AG10803 (cell line): ENCODE results near the gene SDC4.

Source experiments
- DNase-seq: peaks from one replicate; pipeline ENCODE4 v3.0.0; 2010; ENCODE audit warnings: low read depth
- H3K4me3 ChIP-seq: 2 replicates; pipeline ENCODE4 v1.5.1; 2011; ENCODE audit warnings: mild to moderate bottlenecking, low read length, control low read depth
- TF ChIP-seq, protein P1 (sequence below): conservative IDR thresholded peaks from 2 replicates; pipeline ENCODE4 v1.5.1; 2011; ENCODE audit warnings: mild to moderate bottlenecking, low read length, control low read depth, inconsistent platforms

The SDC4 gene

DNA sequence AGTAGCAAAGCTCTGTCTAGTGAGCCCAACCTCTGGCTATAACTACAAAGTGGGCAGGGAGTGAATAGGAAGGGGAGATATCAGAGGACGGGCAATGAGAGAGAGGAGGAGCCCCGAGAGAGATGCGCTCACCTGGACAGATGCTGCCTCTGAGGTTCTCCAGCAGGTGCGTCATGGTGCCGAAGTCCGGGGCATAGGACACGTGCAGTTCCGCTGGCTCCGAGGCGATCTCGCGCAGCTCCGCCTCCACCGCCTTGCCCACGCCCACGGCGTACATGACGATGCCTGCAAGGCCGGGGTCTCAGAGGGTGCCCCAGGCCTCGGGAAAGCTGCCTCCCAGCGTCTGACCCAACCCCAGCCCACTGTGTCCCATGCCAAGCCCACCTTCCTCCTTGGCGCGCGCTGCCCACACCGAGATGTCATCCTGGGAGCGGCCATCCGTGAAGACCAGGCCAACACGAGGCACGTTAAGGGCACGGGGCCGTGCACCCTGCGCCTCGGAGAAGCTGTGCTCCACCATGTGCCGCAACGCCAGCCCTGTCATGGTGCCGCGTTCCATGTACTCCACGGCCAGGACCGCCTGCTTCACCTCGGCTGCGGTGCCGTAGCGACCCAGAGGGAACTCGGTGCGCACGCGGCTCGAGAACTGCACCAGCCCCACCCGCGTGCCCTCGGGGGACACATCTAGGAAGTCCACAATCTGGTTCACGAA is 50.3 kb downstream of the SDC4 start:
- no peak for DNase-seq
- H3K4me3 ChIP-seq: no peak overlapping the region
- TF ChIP-seq, protein P1, sequence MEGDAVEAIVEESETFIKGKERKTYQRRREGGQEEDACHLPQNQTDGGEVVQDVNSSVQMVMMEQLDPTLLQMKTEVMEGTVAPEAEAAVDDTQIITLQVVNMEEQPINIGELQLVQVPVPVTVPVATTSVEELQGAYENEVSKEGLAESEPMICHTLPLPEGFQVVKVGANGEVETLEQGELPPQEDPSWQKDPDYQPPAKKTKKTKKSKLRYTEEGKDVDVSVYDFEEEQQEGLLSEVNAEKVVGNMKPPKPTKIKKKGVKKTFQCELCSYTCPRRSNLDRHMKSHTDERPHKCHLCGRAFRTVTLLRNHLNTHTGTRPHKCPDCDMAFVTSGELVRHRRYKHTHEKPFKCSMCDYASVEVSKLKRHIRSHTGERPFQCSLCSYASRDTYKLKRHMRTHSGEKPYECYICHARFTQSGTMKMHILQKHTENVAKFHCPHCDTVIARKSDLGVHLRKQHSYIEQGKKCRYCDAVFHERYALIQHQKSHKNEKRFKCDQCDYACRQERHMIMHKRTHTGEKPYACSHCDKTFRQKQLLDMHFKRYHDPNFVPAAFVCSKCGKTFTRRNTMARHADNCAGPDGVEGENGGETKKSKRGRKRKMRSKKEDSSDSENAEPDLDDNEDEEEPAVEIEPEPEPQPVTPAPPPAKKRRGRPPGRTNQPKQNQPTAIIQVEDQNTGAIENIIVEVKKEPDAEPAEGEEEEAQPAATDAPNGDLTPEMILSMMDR: no peak

DNA sequence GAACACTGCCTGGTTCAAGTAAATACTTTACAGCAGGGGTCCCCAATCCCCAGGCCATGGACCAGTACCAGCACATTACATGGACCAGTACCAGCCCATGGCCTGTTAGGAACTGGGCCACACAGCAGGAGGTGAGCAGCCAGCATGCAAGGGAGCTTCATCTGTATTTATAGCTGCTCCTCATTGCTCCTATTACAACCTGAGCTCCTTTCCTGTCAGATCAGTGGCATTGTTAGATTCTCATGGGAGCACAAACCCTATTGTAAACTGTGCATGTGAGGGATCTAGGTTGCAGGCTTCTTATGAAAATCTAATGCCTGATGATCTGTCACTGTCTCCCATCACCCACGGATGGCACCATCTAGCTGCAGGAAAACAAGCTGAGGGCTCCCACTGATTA is 53.6 kb downstream of the SDC4 start:
- TF ChIP-seq, protein P1: no peak
- no peak for DNase-seq
- no peak overlapping the region for H3K4me3 ChIP-seq

DNA sequence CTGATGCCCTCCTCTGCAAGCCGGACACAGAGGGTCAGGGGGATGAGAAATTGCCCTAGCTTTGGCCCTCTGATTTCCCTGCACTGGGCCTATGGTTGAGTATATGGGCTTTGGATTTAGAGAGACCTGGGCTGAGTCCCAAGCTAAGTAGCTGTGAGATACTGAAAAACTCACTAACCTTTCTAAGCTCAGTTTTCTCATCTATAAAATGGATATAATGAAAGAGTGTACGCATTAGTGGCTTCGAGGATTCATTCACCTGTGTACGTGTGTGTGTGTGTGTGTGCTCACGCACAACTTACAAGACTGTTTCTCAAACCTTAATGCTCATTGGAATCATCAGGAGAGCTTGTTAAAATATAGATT is 54.2 kb downstream of the SDC4 start:
- TF ChIP-seq, protein P1: no peak
- no peak overlapping the region; the same call in 1 of the 2 replicates for H3K4me3 ChIP-seq
- DNase-seq: no peak

DNA sequence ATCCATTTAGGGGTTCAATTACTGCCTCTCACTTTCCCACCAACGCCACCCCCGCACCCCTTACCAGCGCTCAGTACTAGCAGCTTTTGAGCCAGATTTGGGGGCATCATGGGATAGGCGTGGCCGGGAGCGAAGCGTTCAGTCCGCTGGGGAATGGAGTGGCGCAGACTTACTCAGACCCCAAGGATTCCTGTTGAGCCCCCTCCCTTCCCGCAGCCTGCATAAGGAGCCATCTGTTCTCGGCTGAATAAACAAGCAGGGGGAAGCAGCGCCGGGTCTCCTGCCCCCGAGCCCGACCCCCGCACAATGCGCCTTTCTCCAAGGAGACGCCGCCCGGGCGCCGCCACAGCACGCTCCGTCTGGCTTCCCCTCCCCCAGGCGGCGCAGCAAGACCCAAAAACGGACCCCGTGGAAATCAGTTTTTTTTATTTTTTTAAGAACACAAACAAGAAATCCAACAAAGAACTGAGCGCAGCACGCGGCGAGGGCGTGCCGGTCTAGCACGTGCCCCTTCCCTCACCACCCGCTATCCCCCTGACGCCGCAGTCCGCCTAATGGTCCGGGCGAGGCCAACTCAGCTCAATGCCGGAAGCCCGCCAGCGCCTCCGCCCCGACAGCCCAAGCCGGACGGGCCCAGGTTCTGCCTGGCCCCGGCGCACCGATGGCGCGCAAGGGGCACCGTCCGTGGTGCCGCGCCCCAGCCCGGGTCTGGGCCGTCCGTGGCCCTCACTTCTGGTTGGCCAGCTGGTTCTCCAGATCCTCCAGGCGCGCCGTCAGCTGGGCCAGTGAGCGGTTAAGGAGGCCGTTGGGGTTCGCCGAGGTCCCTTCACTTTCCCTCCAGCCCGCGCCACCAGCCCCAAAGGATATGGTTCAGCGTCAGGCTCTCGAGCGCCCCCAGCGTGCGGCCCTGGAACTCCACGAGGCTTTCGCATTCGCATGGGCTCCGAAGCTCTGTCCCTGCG is 54.9 kb downstream of the SDC4 start:
- peak overlapping the region; percentile 55 for H3K4me3 ChIP-seq
- TF ChIP-seq, protein P1: peak; percentile 86
- peak; percentile 54 for DNase-seq

DNA sequence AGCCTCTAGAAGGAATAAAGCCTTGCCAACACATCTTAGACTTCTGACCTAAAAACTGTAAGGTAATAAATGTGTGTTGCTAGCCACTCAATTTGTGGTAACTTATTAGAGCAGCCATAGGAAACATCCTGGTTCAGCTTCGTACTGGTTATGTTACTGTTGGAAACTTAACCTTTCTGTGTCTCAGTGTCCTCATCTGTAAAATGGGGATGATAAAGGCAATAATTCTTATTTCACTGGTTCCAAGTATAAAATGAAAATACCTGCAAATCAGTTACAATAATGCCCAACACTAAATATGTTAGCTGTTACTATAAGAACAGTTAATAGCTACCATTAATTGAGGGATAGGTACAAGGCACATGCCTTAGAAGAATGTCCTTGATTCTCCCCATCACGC is 55.9 kb downstream of the SDC4 start:
- TF ChIP-seq, protein P1: no peak
- no peak for DNase-seq

DNA sequence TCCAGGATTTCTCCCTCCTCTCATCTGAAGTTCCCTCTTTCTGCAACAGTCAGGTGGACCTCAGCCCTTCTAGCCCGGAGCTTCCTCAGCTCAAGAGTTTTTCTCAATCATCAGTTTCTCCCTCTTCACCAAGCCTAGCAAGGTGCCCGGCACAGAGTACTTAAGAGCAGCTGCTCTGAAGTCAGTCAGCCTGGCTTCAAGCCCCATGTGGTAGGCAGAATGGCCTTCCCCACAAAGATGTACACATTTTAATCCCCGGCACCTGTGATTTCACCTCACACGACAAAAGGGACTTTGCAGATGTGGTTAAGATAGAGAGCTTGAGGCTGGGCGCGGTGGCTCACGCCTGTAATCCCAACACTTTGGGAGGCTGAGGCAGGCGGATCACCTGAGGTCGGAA is 56.7 kb downstream of the SDC4 start:
- no peak overlapping the region for H3K4me3 ChIP-seq
- no peak for DNase-seq
- TF ChIP-seq, protein P1: no peak

More for the DNA sequence above, 55.9 kb downstream of the SDC4 start:
- no peak overlapping the region for H3K4me3 ChIP-seq
